22Rv1 (cell line): Measurements from ENCODE around the gene UBL5.

Experiments
- CTCF ChIP-seq: fragments of 450-650 bp; IDR thresholded peaks from 2 replicates; pipeline ENCODE4 v1.5.1; 2017; ENCODE audit warnings: mild to moderate bottlenecking
- ZFX ChIP-seq: fragments of 450-650 bp; IDR thresholded peaks from 2 replicates; pipeline ENCODE4 v1.6.1; 2017; ENCODE audit warnings: antibody characterized with exemption, borderline replicate concordance

- no peak for TF ChIP-seq CTCF
- TF ChIP-seq ZFX = no peak
Observed at GRCh38 chr19:9789066-9789465, 38.7 kb upstream of the UBL5 start.
